ENCODE results near the gene TNNT3. TPM values are rescaled to one million over a fixed set of nuclear protein-coding genes. Genes with fewer than 3 reads are reported as not detected.
"Not testable (repeated sequence)": the region's sequence is repeated elsewhere in the genome, so short reads cannot be mapped to it uniquely, and the experiment has no call there.

Gene TNNT3
- total RNA-seq, 1 experiment from 2014 or later = 0.71 TPM

DNA sequence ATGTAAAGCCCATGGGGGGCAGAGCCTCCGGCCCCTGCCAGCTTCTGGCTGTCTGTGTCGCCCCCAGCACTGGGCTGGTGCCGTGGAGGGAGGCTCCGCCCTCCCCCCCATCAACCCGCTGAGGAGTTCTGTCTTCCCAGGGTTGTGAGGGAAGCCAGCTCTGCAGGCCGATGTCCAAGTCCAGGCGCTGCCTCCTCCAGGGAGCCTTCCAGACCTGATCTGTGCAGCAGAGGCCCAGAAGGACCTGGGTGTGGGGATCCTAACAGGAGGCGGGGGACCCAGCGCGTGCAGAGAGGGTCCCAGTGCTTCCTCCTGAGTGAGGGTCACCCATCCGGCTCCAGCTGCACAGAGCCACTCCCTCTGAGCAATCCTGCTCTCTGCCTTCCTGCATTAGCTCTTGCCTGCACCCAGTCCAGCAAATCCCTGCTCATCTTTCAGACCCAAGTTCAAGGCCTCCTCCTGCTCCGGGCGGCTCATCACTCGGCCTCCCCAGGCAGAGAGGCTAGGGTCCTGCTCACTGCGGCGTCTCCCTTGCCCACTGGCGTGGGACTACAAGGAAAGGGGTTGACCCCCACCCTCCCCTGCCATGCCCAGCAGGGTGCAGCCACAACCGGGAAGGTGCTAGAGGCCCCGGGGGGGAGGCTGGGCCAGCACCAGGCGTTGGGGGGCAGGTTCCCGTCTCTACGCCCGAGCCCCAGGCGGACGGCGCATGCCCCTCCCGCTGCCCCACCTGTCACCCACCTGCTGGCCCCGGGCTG lies 44.2 kb upstream of the TNNT3 start:
- no peak for TF ChIP-seq EZH2 (IDR thresholded peaks at IDR 0.05)
- TF ChIP-seq YY1 (IDR thresholded peaks at IDR 0.05; ENCODE audit: extremely low read depth, insufficient replicate concordance, low read depth, low read length) = no peak
- DNase-seq (ENCODE audit: low read depth, low spot score) (no peak), ATAC-seq (no peak)
- H3K79me2 ChIP-seq (ENCODE audit: insufficient read depth, low read length) = no peaks in the 10 kb centered on the region
- no peak overlapping the region for H3K4me3 ChIP-seq (replicated peaks in 1 of 2; ENCODE audit: low read depth in 1 of 2, low read length in 2 of 2)
- H3K27me3 ChIP-seq (ENCODE audit: insufficient read depth, low read length) = no peaks in the 10 kb centered on the region
- no peak overlapping the region for H3K9ac ChIP-seq (ENCODE audit: low read length)
- ChIA-PET RAD21 (ENCODE audit: low non-redundant PET in 1 of 2, low total read pairs in 2 of 2, uncharacterized antibody in 2 of 2, unreplicated experiment in 2 of 2) (no interaction called here), CTCF (interaction anchor here (0.8 to 2.4 kb wide), 7 partner anchors 13 to 276 kb away, joined by 3 to 19 read pairs (median 9); partner anchors contain the start of gene SYT8), POLR2A (no interaction called here)
- intact Hi-C loops (cut with micrococcal nuclease) = no loop called here
- H3K4me2 ChIP-seq (ENCODE audit: low read length) = no peak overlapping the region
- H3K9me3 ChIP-seq (ENCODE audit: control insufficient read depth in 1 of 2, insufficient read depth in 1 of 2, low read depth in 1 of 2, low read length in 2 of 2) = no peaks in the 10 kb centered on the region
- no peaks in the 10 kb centered on the region for H3K9me2 ChIP-seq (ENCODE audit: insufficient read depth)
- H2AFZ ChIP-seq (ENCODE audit: low read depth, low read length, poor library complexity, severe bottlenecking) = no peak overlapping the region
- BruUV-seq (replicated peaks) = no TSS peak
- H4K20me1 ChIP-seq (ENCODE audit: insufficient read depth) = no peaks in the 10 kb centered on the region
- H3K27ac ChIP-seq (ENCODE audit: low read depth, low read length) = no peak overlapping the region
- no peaks in the 10 kb centered on the region for H3K36me3 ChIP-seq (ENCODE audit: control insufficient read depth in 1 of 2, insufficient read depth in 2 of 2, low read length in 2 of 2)
- H3K4me1 ChIP-seq (ENCODE audit: control insufficient read depth in 1 of 2, insufficient read depth in 2 of 2, low read length in 2 of 2) = peaks cover 0 to 4% of the 10 kb centered on the region in 2 experiments; a peak in 1 of 4 replicates

DNA sequence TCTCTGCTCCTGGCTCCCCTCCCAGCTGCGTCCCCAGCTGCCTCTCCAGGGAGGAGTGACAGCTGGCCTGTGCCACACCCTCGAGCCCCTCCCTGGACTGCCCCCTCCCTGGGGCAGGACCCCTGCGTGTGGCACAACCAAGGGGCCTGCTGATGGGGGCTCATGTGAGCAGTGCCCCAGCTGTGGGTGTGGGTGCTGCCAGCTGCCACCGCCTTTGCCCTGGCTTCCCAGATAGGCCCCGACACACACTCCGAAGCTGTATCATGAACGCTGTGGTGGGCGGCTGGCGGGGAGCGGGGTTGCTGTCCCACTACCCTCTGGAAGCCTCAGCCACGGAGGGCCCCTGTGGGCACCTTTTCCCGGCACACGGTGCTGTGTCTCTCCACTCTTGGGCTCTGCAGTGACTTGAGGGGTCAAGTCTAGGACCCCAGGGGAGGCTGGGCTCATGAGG lies 43.6 kb upstream of the TNNT3 start:
- intact Hi-C loops (cut with micrococcal nuclease); H3K4me3 ChIP-seq (replicated peaks in 1 of 2; ENCODE audit: low read depth in 1 of 2, low read length in 2 of 2); H3K4me2 ChIP-seq (ENCODE audit: low read length); H3K9me2 ChIP-seq (ENCODE audit: insufficient read depth); H3K79me2 ChIP-seq (ENCODE audit: insufficient read depth, low read length); H2AFZ ChIP-seq (ENCODE audit: low read depth, low read length, poor library complexity, severe bottlenecking); H3K36me3 ChIP-seq (ENCODE audit: control insufficient read depth in 1 of 2, insufficient read depth in 2 of 2, low read length in 2 of 2); BruUV-seq (replicated peaks); DNase-seq (ENCODE audit: low read depth, low spot score); H3K9me3 ChIP-seq (ENCODE audit: control insufficient read depth in 1 of 2, insufficient read depth in 1 of 2, low read depth in 1 of 2, low read length in 2 of 2); ATAC-seq; H3K27ac ChIP-seq (ENCODE audit: low read depth, low read length); H4K20me1 ChIP-seq (ENCODE audit: insufficient read depth); H3K4me1 ChIP-seq (ENCODE audit: control insufficient read depth in 1 of 2, insufficient read depth in 2 of 2, low read length in 2 of 2); H3K27me3 ChIP-seq (ENCODE audit: insufficient read depth, low read length); POLR2A ChIA-PET; H3K9ac ChIP-seq (ENCODE audit: low read length): not testable (repeated sequence)
- CTCF ChIA-PET = interaction anchor here (0.7 to 2.4 kb wide), 13 partner anchors 11 to 281 kb away, joined by 3 to 19 read pairs (median 4); partner anchors contain the start of gene SYT8
- RAD21 ChIA-PET (ENCODE audit: low non-redundant PET in 1 of 2, low total read pairs in 2 of 2, uncharacterized antibody in 2 of 2, unreplicated experiment in 2 of 2) = interaction anchor here in 1 of 2 experiments (1.0 kb wide), 1 partner anchor 40 kb away, joined by 5 read pairs; no protein-coding TSS in a partner anchor
